ENCODE measurements around the gene GPR3. TPM values are rescaled to one million over a fixed set of nuclear protein-coding genes. Genes with fewer than 3 reads are reported as not detected.

GPR3 gene
- polyA plus RNA-seq, 2 of the 4 experiments (the other 2 are of a cell fraction): 0.76 to 1.7 TPM

DNA sequence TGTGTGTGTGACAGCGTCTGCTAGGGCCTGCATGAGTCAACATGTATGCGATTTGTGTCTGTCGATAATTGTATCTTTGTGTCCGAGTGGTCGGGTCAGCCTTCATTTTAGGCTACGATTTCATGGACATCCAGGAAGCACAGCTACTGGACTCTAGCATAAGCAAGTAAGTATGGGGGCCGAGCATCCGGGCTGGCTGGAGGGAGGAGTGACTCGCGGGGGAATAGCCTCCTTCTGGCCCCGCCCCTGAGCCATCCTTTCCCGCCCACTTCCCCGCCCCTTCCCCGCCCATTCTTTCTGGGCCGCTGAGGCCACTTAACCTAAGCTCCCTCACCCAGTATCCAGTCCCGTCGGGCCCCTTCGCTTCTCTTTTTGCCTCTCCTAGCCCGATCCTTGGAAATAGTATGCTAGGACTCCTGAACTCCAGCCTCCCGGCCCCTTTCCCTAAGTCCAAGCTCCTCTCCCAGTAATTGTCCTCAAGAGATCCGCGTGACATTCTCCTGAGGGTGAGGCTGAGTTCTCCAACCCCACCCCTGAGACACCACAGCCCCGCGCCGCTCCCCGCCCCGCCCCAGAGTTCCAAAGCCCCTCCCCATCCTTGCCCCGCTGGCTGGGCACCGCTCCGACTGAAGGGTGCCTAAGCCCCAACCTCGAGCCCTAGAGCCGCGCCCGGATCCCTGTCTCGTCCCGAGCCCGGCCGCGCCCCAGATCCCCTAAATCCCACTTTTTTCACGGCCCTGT lies 26.9 kb upstream of the GPR3 start:
- ATAC-seq (peak; percentile 81 to 86), DNase-seq (ENCODE audit: low read depth in 1 of 2, low spot score in 1 of 2) (peak; percentile 74 to 87), FAIRE-seq (no peak)
- TF ChIP-seq, protein P1, sequence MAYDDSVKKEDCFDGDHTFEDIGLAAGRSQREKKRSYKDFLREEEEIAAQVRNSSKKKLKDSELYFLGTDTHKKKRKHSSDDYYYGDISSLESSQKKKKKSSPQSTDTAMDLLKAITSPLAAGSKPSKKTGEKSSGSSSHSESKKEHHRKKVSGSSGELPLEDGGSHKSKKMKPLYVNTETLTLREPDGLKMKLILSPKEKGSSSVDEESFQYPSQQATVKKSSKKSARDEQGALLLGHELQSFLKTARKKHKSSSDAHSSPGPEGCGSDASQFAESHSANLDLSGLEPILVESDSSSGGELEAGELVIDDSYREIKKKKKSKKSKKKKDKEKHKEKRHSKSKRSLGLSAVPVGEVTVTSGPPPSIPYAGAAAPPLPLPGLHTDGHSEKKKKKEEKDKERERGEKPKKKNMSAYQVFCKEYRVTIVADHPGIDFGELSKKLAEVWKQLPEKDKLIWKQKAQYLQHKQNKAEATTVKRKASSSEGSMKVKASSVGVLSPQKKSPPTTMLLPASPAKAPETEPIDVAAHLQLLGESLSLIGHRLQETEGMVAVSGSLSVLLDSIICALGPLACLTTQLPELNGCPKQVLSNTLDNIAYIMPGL (CRISPR knock-in tag; IDR thresholded peaks at IDR 0.05; ENCODE audit: borderline replicate concordance): no peak
- TF ChIP-seq HOXB5 (CRISPR knock-in tag; IDR thresholded peaks at IDR 0.05): no peak
- TF ChIP-seq RARB (CRISPR knock-in tag; IDR thresholded peaks at IDR 0.05): no peak
- TF ChIP-seq JUN (IDR thresholded peaks at IDR 0.05): no peak
- TF ChIP-seq, protein P2, sequence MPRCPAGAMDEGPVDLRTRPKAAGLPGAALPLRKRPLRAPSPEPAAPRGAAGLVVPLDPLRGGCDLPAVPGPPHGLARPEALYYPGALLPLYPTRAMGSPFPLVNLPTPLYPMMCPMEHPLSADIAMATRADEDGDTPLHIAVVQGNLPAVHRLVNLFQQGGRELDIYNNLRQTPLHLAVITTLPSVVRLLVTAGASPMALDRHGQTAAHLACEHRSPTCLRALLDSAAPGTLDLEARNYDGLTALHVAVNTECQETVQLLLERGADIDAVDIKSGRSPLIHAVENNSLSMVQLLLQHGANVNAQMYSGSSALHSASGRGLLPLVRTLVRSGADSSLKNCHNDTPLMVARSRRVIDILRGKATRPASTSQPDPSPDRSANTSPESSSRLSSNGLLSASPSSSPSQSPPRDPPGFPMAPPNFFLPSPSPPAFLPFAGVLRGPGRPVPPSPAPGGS (IDR thresholded peaks at IDR 0.05): 0 out of 3 replicates have a peak, but pooled peaks have one; percentile 24
- no peak for TF ChIP-seq PHF8 (IDR thresholded peaks at IDR 0.05; ENCODE audit: borderline replicate concordance, low read depth)
- TF ChIP-seq, protein P3, sequence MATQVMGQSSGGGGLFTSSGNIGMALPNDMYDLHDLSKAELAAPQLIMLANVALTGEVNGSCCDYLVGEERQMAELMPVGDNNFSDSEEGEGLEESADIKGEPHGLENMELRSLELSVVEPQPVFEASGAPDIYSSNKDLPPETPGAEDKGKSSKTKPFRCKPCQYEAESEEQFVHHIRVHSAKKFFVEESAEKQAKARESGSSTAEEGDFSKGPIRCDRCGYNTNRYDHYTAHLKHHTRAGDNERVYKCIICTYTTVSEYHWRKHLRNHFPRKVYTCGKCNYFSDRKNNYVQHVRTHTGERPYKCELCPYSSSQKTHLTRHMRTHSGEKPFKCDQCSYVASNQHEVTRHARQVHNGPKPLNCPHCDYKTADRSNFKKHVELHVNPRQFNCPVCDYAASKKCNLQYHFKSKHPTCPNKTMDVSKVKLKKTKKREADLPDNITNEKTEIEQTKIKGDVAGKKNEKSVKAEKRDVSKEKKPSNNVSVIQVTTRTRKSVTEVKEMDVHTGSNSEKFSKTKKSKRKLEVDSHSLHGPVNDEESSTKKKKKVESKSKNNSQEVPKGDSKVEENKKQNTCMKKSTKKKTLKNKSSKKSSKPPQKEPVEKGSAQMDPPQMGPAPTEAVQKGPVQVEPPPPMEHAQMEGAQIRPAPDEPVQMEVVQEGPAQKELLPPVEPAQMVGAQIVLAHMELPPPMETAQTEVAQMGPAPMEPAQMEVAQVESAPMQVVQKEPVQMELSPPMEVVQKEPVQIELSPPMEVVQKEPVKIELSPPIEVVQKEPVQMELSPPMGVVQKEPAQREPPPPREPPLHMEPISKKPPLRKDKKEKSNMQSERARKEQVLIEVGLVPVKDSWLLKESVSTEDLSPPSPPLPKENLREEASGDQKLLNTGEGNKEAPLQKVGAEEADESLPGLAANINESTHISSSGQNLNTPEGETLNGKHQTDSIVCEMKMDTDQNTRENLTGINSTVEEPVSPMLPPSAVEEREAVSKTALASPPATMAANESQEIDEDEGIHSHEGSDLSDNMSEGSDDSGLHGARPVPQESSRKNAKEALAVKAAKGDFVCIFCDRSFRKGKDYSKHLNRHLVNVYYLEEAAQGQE (IDR thresholded peaks at IDR 0.05): no peak
- TF ChIP-seq, protein P4, sequence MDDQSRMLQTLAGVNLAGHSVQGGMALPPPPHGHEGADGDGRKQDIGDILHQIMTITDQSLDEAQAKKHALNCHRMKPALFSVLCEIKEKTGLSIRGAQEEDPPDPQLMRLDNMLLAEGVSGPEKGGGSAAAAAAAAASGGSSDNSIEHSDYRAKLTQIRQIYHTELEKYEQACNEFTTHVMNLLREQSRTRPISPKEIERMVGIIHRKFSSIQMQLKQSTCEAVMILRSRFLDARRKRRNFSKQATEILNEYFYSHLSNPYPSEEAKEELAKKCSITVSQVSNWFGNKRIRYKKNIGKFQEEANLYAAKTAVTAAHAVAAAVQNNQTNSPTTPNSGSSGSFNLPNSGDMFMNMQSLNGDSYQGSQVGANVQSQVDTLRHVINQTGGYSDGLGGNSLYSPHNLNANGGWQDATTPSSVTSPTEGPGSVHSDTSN (IDR thresholded peaks at IDR 0.05): 0 out of 2 replicates have a peak, but pooled peaks have one; percentile 10
- no peak for TF ChIP-seq EHMT2 (IDR thresholded peaks at IDR 0.05; ENCODE audit: low read depth)
- no peak for TF ChIP-seq EP300 (IDR thresholded peaks at IDR 0.05)
- TF ChIP-seq HOXA7 (CRISPR knock-in tag; IDR thresholded peaks at IDR 0.05): no peak
- TF ChIP-seq, protein P5, sequence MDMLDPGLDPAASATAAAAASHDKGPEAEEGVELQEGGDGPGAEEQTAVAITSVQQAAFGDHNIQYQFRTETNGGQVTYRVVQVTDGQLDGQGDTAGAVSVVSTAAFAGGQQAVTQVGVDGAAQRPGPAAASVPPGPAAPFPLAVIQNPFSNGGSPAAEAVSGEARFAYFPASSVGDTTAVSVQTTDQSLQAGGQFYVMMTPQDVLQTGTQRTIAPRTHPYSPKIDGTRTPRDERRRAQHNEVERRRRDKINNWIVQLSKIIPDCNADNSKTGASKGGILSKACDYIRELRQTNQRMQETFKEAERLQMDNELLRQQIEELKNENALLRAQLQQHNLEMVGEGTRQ (IDR thresholded peaks at IDR 0.05): no peak
- TF ChIP-seq ZFP36 (IDR thresholded peaks at IDR 0.05; ENCODE audit: borderline replicate concordance, partially characterized antibody): no peak
- no peak for TF ChIP-seq SREBF2 (IDR thresholded peaks at IDR 0.05)
- no peak for TF ChIP-seq POLR2AphosphoS2 (conservative IDR thresholded peaks at IDR 0.05; ENCODE audit: low read length)
- TF ChIP-seq CEBPB (IDR thresholded peaks at IDR 0.05): no peak
- TF ChIP-seq KDM5A (IDR thresholded peaks at IDR 0.05): no peak
- 5% methylated on average over 18 of the region's 40 CpGs for WGBS (ENCODE audit: missing lambda C conversion rate)
- H3K4me3 ChIP-seq: peak overlapping the region; percentile 78
- H3K27ac ChIP-seq: peak overlapping the region; percentile 93 to 97
- ChIA-PET CTCF (interaction anchor here (0.6 to 10.3 kb wide), 20 partner anchors 12 to 241 kb away, joined by 3 to 130 read pairs (median 4); partner anchors contain the start of gene SYTL1), POLR2A (interaction anchor here (0.5 to 2.1 kb wide), 7 partner anchors 12 to 987 kb away, joined by 3 to 13 read pairs (median 5); no protein-coding TSS in a partner anchor)
- H3K9me3 ChIP-seq: no peaks in the 10 kb centered on the region
- peaks cover 14% of the 10 kb centered on the region for H3K4me1 ChIP-seq
- peak overlapping the region; percentile 95 for H3K4me2 ChIP-seq

Data from A549 (cell line).